SH-SY5Y (cell line): ENCODE measurements around the gene SLC35F1.

Experiments
- GATA2 ChIP-seq: IDR thresholded peaks from 2 replicates; pipeline ENCODE4 v1.6.1; 2011; ENCODE audit warnings: mild to moderate bottlenecking, low read depth, low read length
- GATA3 ChIP-seq: IDR thresholded peaks from 2 replicates; pipeline ENCODE4 v1.6.1; 2011; ENCODE audit warnings: low read depth, mild to moderate bottlenecking, low read length, moderate library complexity

The SLC35F1 gene

DNA sequence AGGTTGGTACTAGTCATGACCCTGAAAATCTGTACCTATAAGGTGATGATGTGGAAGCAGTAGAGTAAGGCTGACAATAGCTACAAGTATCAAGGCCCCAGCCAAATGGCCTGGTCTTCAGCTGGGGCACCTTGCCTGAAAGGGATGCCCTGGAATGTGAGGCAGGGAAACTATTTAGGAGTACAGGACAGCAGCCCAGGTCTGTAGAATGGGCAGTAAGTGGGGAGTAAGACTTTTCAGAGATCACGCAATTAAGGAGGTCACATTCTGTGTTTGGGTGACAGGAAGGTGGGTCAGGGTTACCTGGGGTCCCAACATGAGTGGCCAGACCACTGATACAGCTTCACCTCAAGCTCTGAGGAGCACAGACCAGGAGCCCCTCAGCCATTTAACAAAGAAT lies 9.4 kb downstream of the SLC35F1 start:
- TF ChIP-seq GATA2 (no peak), GATA3 (no peak)

DNA sequence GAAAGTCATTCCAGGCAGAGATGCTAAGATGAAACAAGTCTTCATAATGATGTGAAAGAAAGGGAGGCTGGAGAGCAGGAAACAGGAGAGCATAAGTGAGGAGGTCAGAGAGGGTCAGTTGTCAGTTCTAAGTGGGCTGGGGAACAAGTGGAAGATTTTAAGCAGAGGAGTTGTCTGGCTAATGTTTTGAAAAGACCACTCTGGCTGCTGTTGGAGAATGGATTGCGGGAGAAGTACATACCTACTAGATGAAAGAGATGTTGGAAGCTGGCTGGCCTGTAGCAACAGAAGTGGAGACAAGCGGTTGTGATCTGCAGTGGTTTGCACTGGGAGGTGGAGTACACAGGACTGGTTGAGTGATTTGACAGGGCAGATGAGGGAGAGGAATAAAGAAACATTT lies 10.1 kb downstream of the SLC35F1 start:
- TF ChIP-seq GATA2 (no peak), GATA3 (no peak)

DNA sequence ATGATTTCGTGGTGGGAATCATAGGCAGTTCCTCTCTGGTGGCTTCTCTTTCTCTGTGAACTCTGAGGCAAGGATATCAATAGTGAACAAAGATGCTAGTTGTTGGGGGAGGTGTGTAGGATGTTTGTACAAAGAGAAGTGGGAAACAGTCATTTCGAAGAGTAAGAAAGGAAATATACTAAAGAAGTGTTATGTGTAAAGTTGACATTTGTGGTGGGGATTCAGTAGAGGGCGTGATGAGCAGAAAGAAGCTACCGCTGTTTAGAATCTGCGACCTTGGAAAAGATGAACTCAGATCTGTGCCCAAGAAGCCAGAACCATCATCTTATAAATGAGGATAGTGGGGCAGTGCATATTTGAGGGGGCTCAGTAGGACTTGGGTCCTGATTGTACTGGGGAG lies 11.4 kb downstream of the SLC35F1 start:
- TF ChIP-seq GATA2 (no peak), GATA3 (no peak)

DNA sequence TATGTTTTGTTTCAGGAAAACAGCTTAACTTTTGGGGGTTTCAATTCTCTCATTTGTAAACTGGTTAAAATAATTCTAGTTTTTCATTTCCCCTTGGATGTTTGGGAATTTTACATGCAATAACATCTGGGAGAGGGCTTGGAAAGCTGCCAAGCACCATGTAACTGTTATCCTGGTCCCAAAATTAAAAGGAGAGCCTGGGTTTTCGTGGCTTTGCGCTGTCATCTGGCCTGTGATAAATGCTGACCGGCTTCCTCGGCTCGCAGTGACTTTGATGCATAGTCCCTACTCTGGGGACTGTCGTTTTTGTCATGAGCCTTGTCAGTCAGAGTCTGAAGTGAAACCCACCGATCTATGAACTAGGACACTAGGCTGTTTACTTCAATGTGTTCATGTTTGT lies 12.2 kb downstream of the SLC35F1 start:
- TF ChIP-seq GATA3 (no peak), GATA2 (no peak)

DNA sequence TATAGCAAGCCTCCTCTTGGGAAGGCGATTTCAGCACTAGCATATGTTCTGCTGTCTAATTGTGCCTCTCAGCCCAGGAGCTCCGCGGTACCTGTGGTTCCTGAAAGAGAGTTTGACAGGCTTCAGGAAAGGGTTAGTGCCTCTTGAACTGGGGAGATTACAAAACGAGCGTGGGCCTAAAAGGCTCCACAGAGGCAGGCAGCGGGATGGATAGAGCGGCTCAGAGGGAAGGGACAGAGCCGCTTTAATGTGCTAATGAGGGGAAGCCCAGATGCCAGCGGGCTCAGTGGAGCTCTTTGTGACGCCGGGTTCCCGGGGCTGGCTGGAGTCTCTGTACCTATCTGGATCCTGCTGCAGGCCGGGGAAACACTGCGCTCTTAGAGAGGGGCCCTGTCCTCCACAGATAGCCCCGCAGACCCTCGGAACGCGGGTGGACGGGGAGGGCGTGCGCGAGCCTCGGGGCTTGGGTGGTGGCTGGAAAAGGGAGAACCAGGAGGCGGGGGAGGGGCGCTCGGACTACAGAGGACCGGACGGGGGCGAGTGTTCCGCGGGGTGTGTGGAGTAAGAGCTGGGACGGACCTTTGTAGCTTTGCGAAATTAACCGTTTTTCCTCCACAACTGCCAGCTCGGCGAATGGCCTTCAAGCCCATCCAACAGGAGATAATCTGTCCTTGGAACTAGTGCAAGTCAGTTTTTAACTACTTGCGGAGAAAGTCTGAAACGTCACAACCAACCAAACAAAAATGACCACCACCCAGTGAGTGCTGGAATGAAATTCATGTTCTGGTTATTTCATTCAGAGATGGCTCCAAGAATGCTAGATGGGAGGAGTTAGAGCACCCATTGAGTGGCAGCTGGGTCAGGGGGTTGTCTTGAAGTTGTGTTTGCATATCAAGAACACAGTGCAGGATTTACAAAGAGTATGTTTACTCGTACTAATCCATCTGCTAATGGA lies 13.0 kb downstream of the SLC35F1 start:
- TF ChIP-seq GATA3 (no peak), GATA2 (no peak)

DNA sequence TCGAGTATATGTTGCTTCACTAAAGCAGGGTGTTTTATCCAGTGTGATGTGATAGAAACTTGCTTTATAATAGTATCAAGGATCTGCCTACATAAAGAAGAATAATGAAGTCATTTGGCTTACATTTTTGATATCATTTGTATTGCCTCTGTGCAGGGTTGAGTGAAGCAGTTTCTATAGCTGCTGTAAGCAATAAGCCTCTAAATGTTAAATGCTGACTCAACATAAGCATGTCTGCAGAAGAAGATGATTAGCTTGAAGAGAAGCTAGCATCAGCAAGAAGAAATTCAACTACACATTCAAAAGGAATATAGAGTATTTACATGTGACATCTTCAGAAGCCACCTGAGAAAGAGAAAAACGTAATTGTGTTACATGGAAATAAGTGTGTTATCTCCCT lies 17.6 kb downstream of the SLC35F1 start:
- TF ChIP-seq GATA2, result no peak
- no peak for TF ChIP-seq GATA3

DNA sequence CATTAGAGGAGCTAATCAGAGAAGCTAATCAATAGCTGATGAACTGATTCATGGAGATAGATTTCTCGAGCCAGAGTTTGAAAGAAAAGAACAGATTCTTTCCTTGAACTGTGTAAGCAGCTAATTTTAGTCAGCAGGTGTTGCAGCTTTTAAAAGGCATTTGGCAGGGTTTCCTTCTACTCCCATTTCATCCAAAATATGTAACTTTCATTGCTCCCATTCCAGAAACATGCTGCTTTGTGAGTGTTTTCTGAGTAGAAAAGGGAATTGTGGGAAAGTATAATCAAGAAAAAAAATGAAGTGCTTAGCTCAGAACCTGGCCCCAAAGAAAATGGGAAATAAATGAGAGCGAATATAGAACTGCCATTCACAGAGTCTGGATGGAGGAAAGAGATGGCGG lies 20.8 kb downstream of the SLC35F1 start:
- TF ChIP-seq GATA2 (no peak), GATA3 (no peak)

DNA sequence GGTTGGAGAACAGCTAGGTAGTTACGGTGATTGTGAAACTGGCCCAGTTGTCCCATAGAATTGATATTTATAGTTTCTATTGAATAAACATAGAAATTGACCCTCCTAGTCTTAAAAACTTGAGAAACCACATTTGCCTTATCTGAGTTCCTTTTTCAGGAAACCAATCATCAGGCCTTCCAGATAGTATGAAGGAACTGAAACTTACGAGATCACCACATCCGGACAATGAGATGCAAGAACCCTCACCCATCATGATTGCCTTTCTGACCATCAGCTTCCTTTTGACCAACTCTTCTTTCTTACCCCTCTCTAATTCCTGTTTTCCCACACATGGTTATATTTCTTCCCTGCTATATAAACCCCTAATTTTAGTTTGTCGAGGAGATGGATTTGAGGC lies 21.8 kb downstream of the SLC35F1 start:
- TF ChIP-seq GATA2 (no peak), GATA3 (no peak)

DNA sequence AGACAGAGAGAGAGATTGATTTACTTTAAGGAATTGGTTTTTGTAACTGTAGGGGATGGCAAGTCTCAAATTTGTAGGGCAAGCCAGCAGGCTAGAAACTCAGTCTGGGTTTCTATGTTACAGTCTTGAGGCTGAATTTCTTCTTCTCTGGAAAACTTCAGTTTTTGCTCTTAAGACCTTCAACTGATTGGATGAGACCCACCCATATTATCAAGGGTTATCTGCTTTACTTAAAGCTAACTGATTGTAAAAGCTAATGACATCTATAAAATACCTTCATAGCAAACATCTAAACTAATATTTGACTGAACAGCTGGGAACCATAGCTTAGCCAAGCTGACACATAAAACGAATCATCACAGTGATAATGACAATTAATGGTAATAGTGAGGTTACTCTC lies 22.4 kb downstream of the SLC35F1 start:
- TF ChIP-seq GATA3 (no peak), GATA2 (no peak)

DNA sequence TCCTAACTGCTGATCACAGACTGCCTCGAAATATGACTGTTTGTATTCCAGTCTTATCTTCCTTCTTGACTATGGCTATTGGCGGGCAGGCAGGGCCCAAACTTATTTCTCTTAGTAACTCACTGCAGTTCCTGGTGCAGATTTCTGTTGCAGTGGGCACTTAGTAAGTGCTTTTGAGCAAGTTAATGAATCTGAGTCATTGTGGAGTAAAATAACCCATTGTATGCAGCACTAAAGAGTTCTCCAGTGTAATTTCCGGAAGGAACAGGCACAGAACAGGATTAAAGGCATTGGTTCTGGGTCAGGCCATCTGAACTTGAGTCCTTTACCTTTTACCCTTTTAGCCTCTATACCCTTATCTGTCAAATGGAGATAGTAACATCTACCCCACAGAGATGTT lies 23.6 kb downstream of the SLC35F1 start:
- TF ChIP-seq GATA2 (no peak), GATA3 (no peak)

DNA sequence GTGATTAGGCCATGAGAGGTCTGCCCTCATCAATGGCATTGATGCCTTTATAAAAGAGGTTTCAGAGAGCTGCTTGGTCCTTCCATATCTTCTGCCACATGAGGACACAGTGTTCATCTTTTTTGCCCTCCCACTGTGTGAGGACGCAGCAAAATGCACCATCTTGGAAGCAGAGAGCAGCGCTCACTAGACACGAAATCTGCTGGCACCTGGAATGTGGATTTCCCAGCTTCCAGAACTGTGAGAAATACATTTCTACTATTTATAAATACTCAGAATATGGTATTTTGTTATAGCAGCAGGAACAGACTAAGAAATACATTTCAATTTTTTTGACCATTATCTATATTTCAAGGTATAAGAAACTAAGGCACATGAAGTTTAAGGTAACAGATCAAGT lies 24.9 kb downstream of the SLC35F1 start:
- TF ChIP-seq GATA2 (no peak), GATA3 (no peak)

DNA sequence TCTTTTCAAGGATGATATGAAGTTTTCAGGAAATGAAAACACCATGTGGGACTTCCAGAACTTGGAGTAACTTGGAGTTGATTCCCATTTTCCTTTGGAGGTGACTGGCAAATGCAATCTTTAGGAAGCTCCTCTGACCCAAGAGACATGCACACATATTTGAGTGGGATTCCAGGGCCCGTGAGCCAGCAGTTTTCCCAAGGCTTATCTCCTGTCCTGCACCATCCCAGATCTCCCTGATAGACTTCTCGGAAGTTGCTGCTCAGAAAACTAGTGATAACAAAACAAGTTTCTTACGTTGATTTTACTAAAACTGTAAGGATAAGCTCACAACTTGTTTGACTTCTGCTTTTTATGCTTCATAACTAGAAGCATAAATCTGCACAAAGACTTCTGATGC lies 25.6 kb downstream of the SLC35F1 start:
- no peak for TF ChIP-seq GATA2
- no peak for TF ChIP-seq GATA3

DNA sequence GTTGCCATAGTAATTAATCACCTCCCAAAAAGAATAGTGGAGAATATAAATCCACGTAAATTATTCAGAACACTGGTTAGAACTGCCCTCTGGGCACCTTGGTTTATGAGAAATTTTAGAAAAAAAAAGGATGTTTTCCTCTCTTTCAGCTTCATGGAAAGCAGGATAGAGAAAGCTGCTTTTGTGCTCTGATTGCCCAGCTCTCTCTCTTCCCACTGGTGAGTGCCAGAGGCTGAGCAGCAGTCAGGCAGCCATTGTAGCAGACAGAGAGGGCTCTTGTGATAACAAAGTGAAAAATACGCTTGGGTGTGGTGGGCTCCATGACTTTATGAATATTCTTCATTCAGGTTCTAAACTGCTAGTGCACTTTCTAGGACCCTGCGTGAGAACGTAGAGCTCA lies 26.4 kb downstream of the SLC35F1 start:
- no peak for TF ChIP-seq GATA3
- TF ChIP-seq GATA2, result no peak

DNA sequence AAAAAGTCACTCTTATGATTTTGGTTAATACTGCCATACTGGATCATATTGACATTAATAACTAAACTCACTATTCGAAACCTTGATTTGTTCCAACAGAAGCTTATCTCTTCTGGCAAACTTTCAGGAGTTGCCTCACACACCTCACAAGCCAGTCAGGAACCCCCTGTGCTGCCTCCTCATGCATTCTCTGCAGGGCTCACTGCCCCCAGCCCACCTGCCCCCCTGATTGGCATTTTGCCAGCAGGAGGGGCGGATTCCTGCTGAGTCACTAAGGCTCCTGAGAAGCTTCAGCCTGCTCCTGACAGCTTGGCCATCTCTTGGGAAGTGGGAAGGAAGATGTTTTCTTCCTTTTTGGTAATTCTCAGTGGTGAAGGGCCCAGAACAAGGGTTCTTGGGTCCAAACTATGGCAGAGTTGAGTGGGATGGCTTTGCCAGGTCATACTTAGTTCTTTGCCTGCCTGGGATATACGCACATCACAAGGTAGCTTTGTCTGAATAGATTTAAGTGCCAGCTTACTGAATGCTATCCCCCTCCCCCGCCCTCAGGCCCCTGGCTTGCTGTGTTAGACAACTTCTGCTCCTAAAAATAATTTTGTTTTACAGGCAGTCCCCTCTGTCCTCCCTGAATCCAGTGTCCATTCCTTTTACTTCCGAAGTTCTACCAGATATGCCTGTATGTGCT lies 31.4 kb downstream of the SLC35F1 start:
- no peak for TF ChIP-seq GATA3
- no peak for TF ChIP-seq GATA2

DNA sequence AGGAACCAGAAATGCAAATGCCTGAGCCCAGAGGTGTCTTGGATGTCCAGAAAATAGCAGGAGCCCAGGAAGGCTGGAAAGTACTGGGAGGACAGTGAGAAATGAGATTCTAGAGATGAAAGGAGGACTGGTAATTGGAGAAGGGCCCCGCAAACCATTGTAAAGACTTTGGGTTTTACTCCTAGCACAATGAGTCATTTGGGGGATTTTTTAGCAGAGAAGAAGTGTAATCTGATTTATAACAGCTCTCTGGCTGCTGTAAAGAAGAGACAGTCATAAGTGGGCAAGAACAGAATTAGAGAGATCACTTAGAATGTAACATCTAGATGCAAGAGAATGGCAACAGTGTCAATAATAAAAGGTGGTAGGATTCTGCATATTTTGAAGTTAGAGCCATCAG lies 40.2 kb downstream of the SLC35F1 start:
- TF ChIP-seq GATA2 (no peak), GATA3 (no peak)
